Measurements from ENCODE around the gene ARID3B. TPM values are rescaled to one million over a fixed set of nuclear protein-coding genes. Genes with fewer than 3 reads are reported as not detected.
"Not testable (repeated sequence)": the region's sequence is repeated elsewhere in the genome, so short reads cannot be mapped to it uniquely, and the experiment has no call there.

Gene ARID3B
- total RNA-seq, 1 donor, result 3.6 TPM

DNA sequence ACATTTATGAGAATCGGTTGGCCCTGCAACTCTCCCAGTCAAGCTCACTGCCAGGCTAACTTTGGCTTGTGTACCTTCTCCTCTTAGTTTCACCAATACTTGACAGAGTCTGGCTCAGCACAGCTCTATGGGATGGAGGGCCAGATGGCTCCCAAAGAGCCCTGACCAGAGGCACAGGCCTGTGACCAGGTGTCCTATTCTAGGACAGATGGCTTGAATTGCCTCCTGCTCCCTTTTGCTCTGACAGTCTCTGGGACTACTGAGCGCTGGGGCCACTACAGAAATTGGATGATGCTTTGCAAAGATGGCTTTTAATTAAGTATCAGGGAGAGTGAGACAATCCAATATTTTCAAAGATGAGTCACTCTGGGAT is 10.3 kb upstream of the ARID3B start:
- TF ChIP-seq, protein P1, sequence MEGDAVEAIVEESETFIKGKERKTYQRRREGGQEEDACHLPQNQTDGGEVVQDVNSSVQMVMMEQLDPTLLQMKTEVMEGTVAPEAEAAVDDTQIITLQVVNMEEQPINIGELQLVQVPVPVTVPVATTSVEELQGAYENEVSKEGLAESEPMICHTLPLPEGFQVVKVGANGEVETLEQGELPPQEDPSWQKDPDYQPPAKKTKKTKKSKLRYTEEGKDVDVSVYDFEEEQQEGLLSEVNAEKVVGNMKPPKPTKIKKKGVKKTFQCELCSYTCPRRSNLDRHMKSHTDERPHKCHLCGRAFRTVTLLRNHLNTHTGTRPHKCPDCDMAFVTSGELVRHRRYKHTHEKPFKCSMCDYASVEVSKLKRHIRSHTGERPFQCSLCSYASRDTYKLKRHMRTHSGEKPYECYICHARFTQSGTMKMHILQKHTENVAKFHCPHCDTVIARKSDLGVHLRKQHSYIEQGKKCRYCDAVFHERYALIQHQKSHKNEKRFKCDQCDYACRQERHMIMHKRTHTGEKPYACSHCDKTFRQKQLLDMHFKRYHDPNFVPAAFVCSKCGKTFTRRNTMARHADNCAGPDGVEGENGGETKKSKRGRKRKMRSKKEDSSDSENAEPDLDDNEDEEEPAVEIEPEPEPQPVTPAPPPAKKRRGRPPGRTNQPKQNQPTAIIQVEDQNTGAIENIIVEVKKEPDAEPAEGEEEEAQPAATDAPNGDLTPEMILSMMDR (IDR thresholded peaks at IDR 0.05; ENCODE audit: extremely low read depth, low read depth, low read length), result no peak
- Histone ChIP-seq H2AFZ (ENCODE audit: low read length) (no peak overlapping the region), H3K79me2 (ENCODE audit: insufficient read depth, low read length) (no peaks in the 10 kb centered on the region), H3K27ac (ENCODE audit: low read depth, low read length) (peak overlapping the region; percentile 70), H3K4me3 (ENCODE audit: insufficient read depth, low read length) (no peak overlapping the region), H3K4me2 (ENCODE audit: insufficient read depth, low read length) (no peak overlapping the region), H3K27me3 (ENCODE audit: insufficient read depth, low read length) (no peaks in the 10 kb centered on the region), H3K4me1 (ENCODE audit: insufficient read depth, low read length) (peaks cover 41% of the 10 kb centered on the region), H3K36me3 (ENCODE audit: insufficient read depth, low read length) (no peaks in the 10 kb centered on the region), H3K9me3 (ENCODE audit: low read depth, low read length) (no peaks in the 10 kb centered on the region), H4K20me1 (ENCODE audit: insufficient read depth, low read length) (no peaks in the 10 kb centered on the region)
- no peak for DNase-seq (ENCODE audit: insufficient read length, low spot score, missing footprints)

DNA sequence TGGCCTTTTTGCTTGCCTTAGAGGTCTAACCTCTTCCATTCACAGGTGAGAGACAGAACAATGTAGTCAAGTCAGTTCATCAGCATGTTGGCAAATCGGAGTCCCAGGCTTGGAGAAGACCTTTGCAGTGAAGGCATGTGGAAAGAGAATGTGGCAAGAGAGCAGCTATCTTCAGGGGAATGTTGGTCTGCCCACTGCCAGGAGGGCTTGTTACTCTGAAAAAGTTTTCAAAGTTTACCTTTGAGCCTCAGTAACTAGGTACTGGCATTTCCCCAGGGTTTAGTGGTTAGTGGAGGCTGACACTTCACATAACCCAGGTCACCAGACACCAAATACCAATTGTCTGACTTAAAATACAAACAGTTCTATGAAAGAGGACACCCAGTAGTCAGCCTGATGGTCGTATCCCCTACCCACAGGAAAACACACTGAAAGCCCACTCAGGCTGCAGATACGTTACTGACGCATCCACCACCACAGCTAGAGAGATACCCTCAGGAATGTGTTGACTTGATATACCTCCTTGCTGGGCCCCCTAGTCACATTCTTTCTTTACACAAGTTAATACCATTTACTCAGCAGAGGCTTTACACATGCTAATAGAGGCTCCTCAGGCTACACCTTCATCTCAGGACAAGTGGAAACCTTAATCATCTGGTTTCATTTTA is 9.7 kb upstream of the ARID3B start:
- no peaks in the 10 kb centered on the region for H4K20me1 ChIP-seq (ENCODE audit: insufficient read depth, low read length)
- TF ChIP-seq, protein P1 (IDR thresholded peaks at IDR 0.05; ENCODE audit: extremely low read depth, low read depth, low read length), result no peak

DNA sequence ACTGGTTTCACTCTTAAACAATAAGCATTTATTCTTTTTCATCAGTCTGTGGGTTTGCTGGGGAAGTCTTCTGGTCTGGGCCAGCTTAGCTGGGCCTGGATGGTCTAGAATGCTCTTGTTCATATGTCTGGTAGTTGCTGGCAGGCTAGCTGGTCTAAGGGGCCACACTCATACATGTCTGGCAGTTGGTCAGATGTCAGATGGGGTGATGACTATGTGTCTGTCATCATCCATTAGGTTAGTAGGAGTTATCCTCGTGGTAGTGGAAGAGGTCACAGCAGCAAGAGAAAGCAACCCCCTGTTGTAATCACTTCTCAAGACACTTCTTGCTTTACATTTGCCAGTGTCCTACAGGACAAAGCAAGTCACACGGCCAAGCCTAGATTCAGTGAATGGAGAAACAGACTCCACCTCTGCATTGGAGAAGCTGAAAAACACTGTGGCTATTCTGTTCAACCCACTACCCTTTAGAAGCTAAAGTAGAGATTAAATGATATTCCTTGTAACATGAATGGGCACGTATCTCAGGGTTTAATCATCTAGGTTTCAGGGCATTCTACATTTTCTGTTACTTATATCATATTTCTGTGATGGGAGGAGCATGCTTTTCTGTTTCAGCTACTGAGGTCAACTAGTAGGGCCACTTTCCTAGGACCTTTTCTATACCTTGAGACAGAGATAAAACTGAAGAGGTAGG is 5.5 kb upstream of the ARID3B start:
- TF ChIP-seq, protein P1 (IDR thresholded peaks at IDR 0.05; ENCODE audit: extremely low read depth, low read depth, low read length), result no peak
- H3K4me2 ChIP-seq (ENCODE audit: insufficient read depth, low read length), result no peak overlapping the region
- no peak overlapping the region for H3K4me3 ChIP-seq (ENCODE audit: insufficient read depth, low read length)
- no peaks in the 10 kb centered on the region for H3K36me3 ChIP-seq (ENCODE audit: insufficient read depth, low read length)
- no peaks in the 10 kb centered on the region for H3K27me3 ChIP-seq (ENCODE audit: insufficient read depth, low read length)
- H4K20me1 ChIP-seq (ENCODE audit: insufficient read depth, low read length), result no peaks in the 10 kb centered on the region
- DNase-seq (ENCODE audit: insufficient read length, low spot score, missing footprints), result no peak
- H3K9me3 ChIP-seq (ENCODE audit: low read depth, low read length), result no peaks in the 10 kb centered on the region
- peak overlapping the region; percentile 42 for H2AFZ ChIP-seq (ENCODE audit: low read length)
- H3K79me2 ChIP-seq (ENCODE audit: insufficient read depth, low read length), result peaks cover 4% of the 10 kb centered on the region
- peak overlapping the region; percentile 35 for H3K27ac ChIP-seq (ENCODE audit: low read depth, low read length)
- peaks cover 35% of the 10 kb centered on the region for H3K4me1 ChIP-seq (ENCODE audit: insufficient read depth, low read length)

More for the DNA sequence above, 9.7 kb upstream of the ARID3B start:
- Histone ChIP-seq H3K27ac (ENCODE audit: low read depth, low read length) (peak overlapping the region; percentile 70), H3K27me3 (ENCODE audit: insufficient read depth, low read length) (no peaks in the 10 kb centered on the region), H3K4me1 (ENCODE audit: insufficient read depth, low read length) (peaks cover 39% of the 10 kb centered on the region), H3K4me2 (ENCODE audit: insufficient read depth, low read length) (peak overlapping the region; percentile 49), H3K4me3 (ENCODE audit: insufficient read depth, low read length) (no peak overlapping the region), H3K79me2 (ENCODE audit: insufficient read depth, low read length) (no peaks in the 10 kb centered on the region), H3K36me3 (ENCODE audit: insufficient read depth, low read length) (no peaks in the 10 kb centered on the region), H2AFZ (ENCODE audit: low read length) (no peak overlapping the region), H3K9me3 (ENCODE audit: low read depth, low read length) (no peaks in the 10 kb centered on the region)
- DNase-seq (ENCODE audit: insufficient read length, low spot score, missing footprints), result peak; percentile 90

DNA sequence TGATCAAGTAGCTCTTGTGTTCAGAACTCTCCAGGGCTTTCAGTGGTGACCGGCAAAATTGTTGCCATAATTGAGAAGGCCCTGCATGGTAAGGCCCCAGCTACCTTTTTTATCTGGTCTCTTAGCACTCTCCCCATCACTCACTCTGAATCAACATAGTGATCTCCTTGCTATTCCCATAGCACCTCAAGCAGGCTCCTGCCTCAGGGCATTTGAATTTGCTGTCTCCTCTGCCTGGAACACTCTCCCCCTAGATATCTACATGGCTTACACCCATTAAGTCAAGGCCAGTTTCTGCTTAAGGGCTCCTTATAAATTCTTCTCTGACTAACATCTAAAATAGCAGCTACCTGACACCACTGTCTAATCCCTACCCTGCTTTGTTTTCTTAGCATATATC is 3.3 kb upstream of the ARID3B start:
- Histone ChIP-seq H3K27me3 (ENCODE audit: insufficient read depth, low read length) (no peaks in the 10 kb centered on the region), H3K4me3 (ENCODE audit: insufficient read depth, low read length) (no peak overlapping the region), H3K4me2 (ENCODE audit: insufficient read depth, low read length) (no peak overlapping the region), H4K20me1 (ENCODE audit: insufficient read depth, low read length) (peaks cover 12% of the 10 kb centered on the region), H3K27ac (ENCODE audit: low read depth, low read length) (no peak overlapping the region), H3K4me1 (ENCODE audit: insufficient read depth, low read length) (peaks cover 27% of the 10 kb centered on the region), H3K9me3 (ENCODE audit: low read depth, low read length) (no peaks in the 10 kb centered on the region), H3K79me2 (ENCODE audit: insufficient read depth, low read length) (peaks cover 7% of the 10 kb centered on the region), H2AFZ (ENCODE audit: low read length) (no peak overlapping the region), H3K36me3 (ENCODE audit: insufficient read depth, low read length) (no peaks in the 10 kb centered on the region)
- DNase-seq (ENCODE audit: insufficient read length, low spot score, missing footprints), result no peak
- TF ChIP-seq, protein P1 (IDR thresholded peaks at IDR 0.05; ENCODE audit: extremely low read depth, low read depth, low read length), result no peak

DNA sequence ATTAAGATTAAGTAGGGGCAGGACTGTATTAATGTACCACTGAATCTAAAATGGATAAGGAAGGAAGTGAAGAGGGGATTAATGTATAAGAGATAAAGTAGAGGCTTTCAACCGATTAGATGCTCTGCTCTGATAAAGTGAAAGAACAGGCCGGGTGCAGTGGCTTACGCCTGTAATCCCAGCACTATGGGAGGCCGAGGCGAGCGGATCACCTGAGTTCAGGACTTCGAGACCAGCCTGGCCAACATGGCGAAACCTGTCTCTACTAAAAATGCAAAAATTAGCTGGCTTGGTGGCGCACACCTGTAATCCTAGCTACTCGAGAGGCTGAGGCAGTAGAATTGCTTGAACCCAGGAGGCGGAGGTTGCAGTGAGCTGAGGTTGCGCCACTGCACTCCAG is 1.5 kb upstream of the ARID3B start:
- not testable (repeated sequence) for H3K27me3 ChIP-seq (ENCODE audit: insufficient read depth, low read length); H3K27ac ChIP-seq (ENCODE audit: low read depth, low read length)
- peak overlapping the region; percentile 97 for H3K4me2 ChIP-seq (ENCODE audit: insufficient read depth, low read length)

More for the DNA sequence above, 1.5 kb upstream of the ARID3B start:
- not testable (repeated sequence) for H3K9me3 ChIP-seq (ENCODE audit: low read depth, low read length); H3K36me3 ChIP-seq (ENCODE audit: insufficient read depth, low read length); H2AFZ ChIP-seq (ENCODE audit: low read length); H3K79me2 ChIP-seq (ENCODE audit: insufficient read depth, low read length); DNase-seq (ENCODE audit: insufficient read length, low spot score, missing footprints); H3K4me3 ChIP-seq (ENCODE audit: insufficient read depth, low read length)
- H3K4me1 ChIP-seq (ENCODE audit: insufficient read depth, low read length), result peaks cover 27% of the 10 kb centered on the region
- peaks cover 23% of the 10 kb centered on the region for H4K20me1 ChIP-seq (ENCODE audit: insufficient read depth, low read length)
